Ectodermal cell (in vitro differentiated cells): ENCODE results near the gene CUL4A.
"Not testable (repeated sequence)": the region's sequence is repeated elsewhere in the genome, so short reads cannot be mapped to it uniquely, and the experiment has no call there.

Experiments used
- H3K27ac ChIP-seq: 2 replicates; pipeline ENCODE4 v1.7.0; 2013; ENCODE audit warnings: mild to moderate bottlenecking, low read depth, low read length; ENCODE audit not compliant: insufficient read depth, poor library complexity, severe bottlenecking
- H3K27me3 ChIP-seq: 2 replicates; pipeline ENCODE4 v1.7.0; 2013; ENCODE audit warnings: mild to moderate bottlenecking, low read length; ENCODE audit not compliant: insufficient read depth, control insufficient read depth, poor library complexity, severe bottlenecking
- H3K36me3 ChIP-seq: one replicate; pipeline ENCODE4 v1.7.0; 2013; ENCODE audit warnings: low read length; ENCODE audit not compliant: control insufficient read depth, insufficient read depth
- H3K4me1 ChIP-seq: one replicate; pipeline ENCODE4 v1.7.0; 2013; ENCODE audit warnings: low read length; ENCODE audit not compliant: control insufficient read depth, insufficient read depth
- H3K4me3 ChIP-seq: 2 replicates; pipeline ENCODE4 v1.7.0; 2013; ENCODE audit warnings: low read depth, low read length, control low read depth; ENCODE audit not compliant: insufficient read depth
- H3K9me3 ChIP-seq: 2 replicates; pipeline ENCODE4 v1.7.0; 2013; ENCODE audit warnings: mild to moderate bottlenecking, low read length, moderate library complexity; ENCODE audit not compliant: control insufficient read depth
- WGBS, 2 experiments: methylation state at CpG; one replicate each; pipeline ENCODE4 v1.1.7; 2013; ENCODE audit warnings: missing lambda C conversion rate in 2 of 2; 5-methylcytosine and 5-hydroxymethylcytosine counted together

The CUL4A gene

GRCh38 chr13:113302986-113303385, 93.6 kb downstream of the CUL4A start:
- 95 to 98% methylated on average over 7 of the region's 7 CpGs for WGBS, 2 experiments
- no peaks in the 10 kb centered on the region for H3K9me3 ChIP-seq
- H3K36me3 ChIP-seq, result no peaks in the 10 kb centered on the region
- H3K4me3 ChIP-seq, result no peak overlapping the region
- no peaks in the 10 kb centered on the region for H3K27me3 ChIP-seq
- H3K27ac ChIP-seq, result no peak overlapping the region
- peaks cover 6% of the 10 kb centered on the region for H3K4me1 ChIP-seq

- Histone ChIP-seq H3K9me3 (no peaks in the 10 kb centered on the region), H3K27me3 (no peaks in the 10 kb centered on the region), H3K27ac (no peak overlapping the region), H3K4me1 (no peaks in the 10 kb centered on the region), H3K36me3 (no peaks in the 10 kb centered on the region), H3K4me3 (no peak overlapping the region)
- 93 to 95% methylated on average over 7 of the region's 7 CpGs for WGBS, 2 experiments
Observed at GRCh38 chr13:113304121-113304520, 94.7 kb downstream of the CUL4A start.

- no peaks in the 10 kb centered on the region for H3K4me1 ChIP-seq
- 81 to 82% methylated on average over 7 of the region's 7 CpGs for WGBS, 2 experiments
- no peaks in the 10 kb centered on the region for H3K36me3 ChIP-seq
- no peaks in the 10 kb centered on the region for H3K9me3 ChIP-seq
- no peaks in the 10 kb centered on the region for H3K27me3 ChIP-seq
- no peak overlapping the region for H3K4me3 ChIP-seq
- H3K27ac ChIP-seq, result no peak overlapping the region
Observed at GRCh38 chr13:113305208-113305607, 95.8 kb downstream of the CUL4A start.

- Histone ChIP-seq H3K4me3 (no peak overlapping the region), H3K9me3 (no peaks in the 10 kb centered on the region), H3K27me3 (no peaks in the 10 kb centered on the region), H3K27ac (no peak overlapping the region), H3K4me1 (no peaks in the 10 kb centered on the region), H3K36me3 (no peaks in the 10 kb centered on the region)
Observed at GRCh38 chr13:113307491-113307890, 98.1 kb downstream of the CUL4A start.

DNA sequence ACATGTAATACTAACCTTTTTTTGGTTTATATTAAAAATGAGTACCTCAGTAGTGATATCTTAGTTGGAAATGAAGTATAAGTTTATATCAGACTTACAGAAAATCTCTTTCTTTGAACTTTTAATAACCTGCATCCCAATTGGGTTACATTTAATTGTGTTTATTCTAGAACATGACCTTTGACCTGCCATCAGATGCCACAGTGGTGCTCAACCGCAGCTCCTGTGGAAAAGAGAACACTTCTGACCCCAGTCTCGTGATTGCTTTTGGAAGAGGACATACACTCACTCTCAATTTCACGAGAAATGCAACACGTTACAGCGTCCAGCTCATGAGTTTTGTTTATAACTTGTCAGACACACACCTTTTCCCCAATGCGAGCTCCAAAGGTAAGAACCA, 100.1 kb downstream of the CUL4A start:
- Histone ChIP-seq H3K36me3 (no peaks in the 10 kb centered on the region), H3K4me3 (no peak overlapping the region), H3K4me1 (no peaks in the 10 kb centered on the region), H3K9me3 (no peaks in the 10 kb centered on the region), H3K27ac (no peak overlapping the region), H3K27me3 (no peaks in the 10 kb centered on the region)
- 97 to 98% methylated on average over 6 of the region's 6 CpGs for WGBS, 2 experiments

DNA sequence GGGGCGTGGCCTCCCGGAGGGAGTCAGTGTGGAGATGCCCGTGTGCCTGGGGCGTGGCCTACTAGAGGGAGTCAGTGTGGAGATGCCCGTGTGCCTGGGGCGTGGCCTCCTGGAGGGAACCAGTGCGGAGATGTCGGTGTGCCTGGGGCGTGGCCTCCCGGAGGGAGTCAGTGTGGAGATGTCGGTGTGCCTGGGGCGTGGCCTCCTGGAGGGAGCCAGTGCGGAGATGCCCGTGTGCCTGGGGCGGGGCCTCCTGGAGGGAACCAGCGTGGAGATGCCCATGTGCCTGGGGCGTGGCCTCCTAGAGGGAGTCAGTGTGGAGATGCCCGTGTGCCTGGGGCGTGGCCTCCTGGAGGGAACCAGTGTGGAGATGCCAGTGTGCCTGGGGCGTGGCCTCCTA, 104.7 kb downstream of the CUL4A start:
- H3K27ac ChIP-seq, H3K27me3 ChIP-seq, H3K36me3 ChIP-seq, H3K9me3 ChIP-seq, H3K4me3 ChIP-seq, H3K4me1 ChIP-seq: not testable (repeated sequence)
- WGBS, 2 experiments, result 94 to 95% methylated on average over 19 to 20 of the region's 20 CpGs

DNA sequence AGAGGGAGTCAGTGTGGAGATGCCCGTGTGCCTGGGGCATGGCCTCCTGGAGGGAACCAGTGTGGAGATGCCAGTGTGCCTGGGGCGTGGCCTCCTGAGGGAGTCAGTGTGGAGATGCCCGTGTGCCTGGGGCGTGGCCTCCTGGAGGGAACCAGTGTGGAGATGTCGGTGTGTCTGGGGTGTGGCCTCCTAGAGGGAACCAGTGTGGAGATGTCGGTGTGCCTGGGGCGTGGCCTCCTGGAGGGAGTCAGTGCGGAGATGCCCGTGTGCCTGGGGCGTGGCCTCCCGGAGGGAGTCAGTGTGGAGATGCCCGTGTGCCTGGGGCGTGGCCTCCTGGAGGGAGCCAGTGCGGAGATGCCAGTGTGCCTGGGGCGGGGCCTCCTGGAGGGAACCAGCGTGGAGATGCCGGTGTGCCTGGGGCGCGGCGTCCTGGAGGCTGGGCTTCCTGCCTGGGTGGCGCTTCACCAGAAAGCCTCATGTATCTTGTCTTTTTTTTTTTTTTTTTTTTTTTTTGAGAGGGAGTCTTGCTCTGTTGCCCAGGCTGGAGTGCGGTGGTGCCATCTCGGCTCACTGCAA, 105.6 kb downstream of the CUL4A start:
- H3K27me3 ChIP-seq, result not testable (repeated sequence)

DNA sequence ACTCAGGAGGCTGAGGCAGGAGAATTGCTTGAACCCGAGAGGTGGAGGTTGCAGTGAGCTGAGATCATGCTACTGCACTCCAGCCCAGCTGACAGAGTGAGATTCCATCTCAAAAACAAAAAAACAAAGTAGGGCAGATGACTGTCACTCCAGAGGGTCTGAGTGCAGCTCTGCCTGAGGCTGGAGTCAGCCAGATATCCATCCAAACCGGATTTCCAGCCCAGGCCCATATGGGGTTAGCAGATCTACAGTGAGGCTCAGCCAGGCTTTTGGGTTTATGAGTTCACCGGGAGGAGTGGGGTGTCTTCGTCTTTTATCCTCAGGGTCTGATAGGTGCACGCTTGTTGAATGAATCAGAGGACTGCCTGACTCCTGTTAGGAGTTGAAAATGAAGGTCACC, 106.6 kb downstream of the CUL4A start:
- H3K9me3 ChIP-seq, result no peaks in the 10 kb centered on the region
- 93 to 94% methylated on average over 5 of the region's 5 CpGs for WGBS, 2 experiments
- H3K27me3 ChIP-seq, result no peaks in the 10 kb centered on the region
- H3K4me3 ChIP-seq, result no peak overlapping the region
- no peaks in the 10 kb centered on the region for H3K4me1 ChIP-seq
- H3K36me3 ChIP-seq, result peaks cover 10% of the 10 kb centered on the region
- H3K27ac ChIP-seq, result no peak overlapping the region

More for the DNA sequence above, 105.6 kb downstream of the CUL4A start:
- not testable (repeated sequence) for H3K9me3 ChIP-seq, H3K36me3 ChIP-seq, H3K4me1 ChIP-seq, H3K27ac ChIP-seq, H3K4me3 ChIP-seq
- 96% methylated on average over 23 of the region's 23 CpGs for WGBS, 2 experiments
